Keratinocyte (primary cell): ENCODE results near the gene TMEM80. TPM values are rescaled to one million over a fixed set of nuclear protein-coding genes. Genes with fewer than 3 reads are reported as not detected.

ENCODE experiments used
- DNase-seq: peaks from one replicate; pipeline ENCODE4 v3.0.0-alpha.2; 2011; ENCODE audit warnings: low read depth, missing footprints, low spot score
- FAIRE-seq: peaks from 2 replicates; lab custom pipeline; 2011; peaks lifted over from hg19 to GRCh38; lab: Jason Lieb, UNC
- H2AFZ ChIP-seq: 2 replicates; pipeline ENCODE4 v1.6.0; 2012; ENCODE audit warnings: low read length, control low read depth, inconsistent platforms; ENCODE audit not compliant: control insufficient read depth
- H3K27ac ChIP-seq: 2 replicates; pipeline ENCODE4 v1.5.1; 2011; ENCODE audit warnings: low read length; ENCODE audit not compliant: control insufficient read depth, insufficient read depth
- H3K27me3 ChIP-seq: 3 replicates; pipeline ENCODE4 v1.6.0; 2011; ENCODE audit warnings: low read length; ENCODE audit not compliant: control insufficient read depth, insufficient read depth; ENCODE audit errors: extremely low read depth
- H3K36me3 ChIP-seq, 2 experiments: 2 replicates in 1 of 2; 3 replicates in 1 of 2; pipeline ENCODE4 v1.5.1; 2011; ENCODE audit warnings: low read length in 2 of 2, mild to moderate bottlenecking in 1 of 2; ENCODE audit not compliant: control insufficient read depth in 2 of 2, insufficient read depth in 2 of 2; ENCODE audit errors: extremely low read depth in 1 of 2
- H3K4me1 ChIP-seq: 3 replicates; pipeline ENCODE4 v1.5.1; 2011; ENCODE audit warnings: low read length; ENCODE audit not compliant: control insufficient read depth, insufficient read depth; ENCODE audit errors: extremely low read depth
- H3K4me2 ChIP-seq: 3 replicates; pipeline ENCODE4 v1.6.0; 2011; ENCODE audit warnings: low read depth, low read length; ENCODE audit not compliant: control insufficient read depth, insufficient read depth; ENCODE audit errors: extremely low read depth
- H3K4me3 ChIP-seq, 3 experiments: fragments of 200-600 bp in 1 of 3; sonication (generic) in 1 of 3; 2 replicates in 2 of 3; 3 replicates in 1 of 3; pipeline ENCODE4 v1.5.1; 2011 to 2016; ENCODE audit warnings: low read length in 3 of 3, mild to moderate bottlenecking in 3 of 3, control low read depth in 2 of 3, inconsistent platforms in 1 of 3, low read depth in 1 of 3, mixed read lengths in 1 of 3, mixed run types in 1 of 3, moderate library complexity in 1 of 3; ENCODE audit not compliant: control insufficient read depth in 2 of 3, insufficient read depth in 2 of 3; ENCODE audit errors: extremely low read depth in 1 of 3
- H3K79me2 ChIP-seq: 2 replicates; pipeline ENCODE4 v1.6.0; 2012; ENCODE audit warnings: low read length; ENCODE audit not compliant: control insufficient read depth, insufficient read depth
- H3K9ac ChIP-seq: 3 replicates; pipeline ENCODE4 v1.6.0; 2011; ENCODE audit warnings: low read length; ENCODE audit not compliant: control insufficient read depth, insufficient read depth; ENCODE audit errors: extremely low read depth
- H3K9me1 ChIP-seq: 3 replicates; pipeline ENCODE4 v1.6.0; 2011; ENCODE audit warnings: low read length; ENCODE audit not compliant: control insufficient read depth, insufficient read depth; ENCODE audit errors: extremely low read depth
- H3K9me3 ChIP-seq: 2 replicates; pipeline ENCODE4 v1.5.1; 2012; ENCODE audit warnings: low read depth, low read length; ENCODE audit not compliant: control insufficient read depth
- H4K20me1 ChIP-seq: 3 replicates; pipeline ENCODE4 v1.6.0; 2011; ENCODE audit warnings: low read length; ENCODE audit not compliant: control insufficient read depth, insufficient read depth; ENCODE audit errors: extremely low read depth
- CTCF ChIP-seq, 3 experiments: IDR thresholded peaks in 1 of 3; conservative IDR thresholded peaks in 1 of 3; optimal IDR thresholded peaks in 1 of 3; 2 replicates in 2 of 3; 3 replicates in 1 of 3; pipeline versions ENCODE3 to v1.5.1; 2011; ENCODE audit warnings: low read length in 3 of 3, mild to moderate bottlenecking in 3 of 3, moderate library complexity in 2 of 3, control low read depth in 1 of 3, inconsistent platforms in 1 of 3; ENCODE audit not compliant: insufficient read depth in 2 of 3; ENCODE audit errors: extremely low read depth in 1 of 3
- EZH2 ChIP-seq: IDR thresholded peaks from one replicate; pipeline ENCODE4 v1.6.1; 2012; ENCODE audit warnings: inconsistent platforms, mild to moderate bottlenecking, low read length, moderate library complexity
- dilution Hi-C: fragments of 300-500 bp; cut with MboI; formaldehyde crosslinking; loops from one replicate; pipeline ENCODE4 v1.7.0; 2020; ENCODE audit warnings: low sequenced_read_pairs; ENCODE audit not compliant: extremely low pct_ligation_motif_present
- polyA plus RNA-seq, 5 experiments: library from polyadenylated mRNA; depleted of rRNA in 3 of 5; stranded (reverse) in 3 of 5; stranded (forward) in 1 of 5; unstranded in 1 of 5; fragments of >200 nt; gene quantifications; 1 replicate in 1 of 5; 2 replicates in 3 of 5; 3 replicates in 1 of 5; pipeline versions ENCODE4 v1.2.1 to v1.2.3, GENCODE V29; 2011 to 2012; ENCODE audit warnings: missing spikeins in 2 of 5, low read depth in 1 of 5, low replicate concordance in 1 of 5

TMEM80 gene
- polyA plus RNA-seq, 1 donor (not counting 4 experiments of a cell fraction or from before 2014, with no cell fraction given): 29.8 TPM

DNA sequence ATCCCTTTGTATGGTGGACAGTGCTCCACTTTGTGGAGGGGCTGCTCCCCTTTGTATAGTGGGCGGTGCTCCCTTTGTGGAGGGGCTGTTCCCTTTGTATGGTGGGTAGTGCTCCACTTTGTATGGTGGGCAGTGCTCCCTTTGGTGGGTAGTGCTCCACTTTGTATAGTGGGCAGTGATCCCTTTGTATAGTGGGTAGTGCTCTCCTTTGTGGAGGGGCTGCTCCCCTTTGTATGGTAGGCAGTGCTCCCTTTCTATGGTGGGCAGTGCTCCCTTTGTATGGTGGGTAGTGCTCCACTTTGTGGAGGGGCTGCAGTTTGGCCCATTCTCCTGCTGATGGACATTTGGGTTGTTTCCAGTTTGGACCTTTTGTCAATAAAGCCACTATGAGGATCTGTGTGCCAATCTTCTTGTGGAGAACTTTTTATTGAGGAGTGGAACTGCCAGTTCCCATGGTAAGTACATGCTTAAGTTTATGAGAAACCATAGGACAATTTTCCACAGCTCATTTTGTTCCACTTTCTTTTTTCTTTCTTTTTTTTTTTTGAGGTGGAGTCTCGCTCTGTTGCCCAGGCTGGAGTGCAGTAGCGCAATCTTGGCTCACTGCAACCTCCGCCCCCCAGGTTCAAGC lies 47.1 kb downstream of the TMEM80 start:
- no peak overlapping the region for H3K4me2 ChIP-seq

DNA sequence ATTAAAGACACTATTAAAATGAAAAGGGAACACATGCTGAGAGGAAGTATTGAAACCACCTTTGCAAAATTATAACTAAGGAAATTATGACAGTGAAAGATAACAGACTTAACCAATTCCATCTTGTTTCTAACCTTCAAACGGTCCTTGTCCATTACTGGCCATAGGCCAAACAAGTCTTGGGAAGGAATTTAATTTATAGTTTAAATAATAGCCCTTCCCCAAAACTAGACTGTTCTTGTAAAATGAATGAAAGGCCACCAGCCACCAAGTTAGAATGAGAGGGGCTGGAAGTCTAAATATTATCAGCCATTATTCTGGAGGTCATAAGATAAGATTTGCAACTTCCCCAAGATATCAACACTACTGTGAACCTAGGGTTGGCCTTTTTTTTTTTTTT lies 49.8 kb downstream of the TMEM80 start:
- no peak overlapping the region for H3K4me3 ChIP-seq
- H3K4me2 ChIP-seq: no peak overlapping the region
- TF ChIP-seq CTCF (optimal IDR thresholded peaks at IDR 0.05 in 1 of 3, IDR thresholded peaks at IDR 0.05 in 1 of 3, conservative IDR thresholded peaks at IDR 0.05 in 1 of 3; ENCODE audit: extremely low read depth in 1 of 3, insufficient read depth in 2 of 3, low read length in 3 of 3) (no peak), EZH2 (no peak)
- no peak overlapping the region for H2AFZ ChIP-seq
- no peaks in the 10 kb centered on the region for H3K36me3 ChIP-seq
- peaks cover 16% of the 10 kb centered on the region for H3K4me1 ChIP-seq
- H4K20me1 ChIP-seq: no peaks in the 10 kb centered on the region
- FAIRE-seq: no peak
- no peaks in the 10 kb centered on the region for H3K9me3 ChIP-seq
- H3K9me1 ChIP-seq: no peaks in the 10 kb centered on the region
- no peak for DNase-seq
- H3K79me2 ChIP-seq: peaks cover 30% of the 10 kb centered on the region
- no peaks in the 10 kb centered on the region for H3K27me3 ChIP-seq
- dilution Hi-C loops: no loop called here
- no peak overlapping the region for H3K9ac ChIP-seq
- H3K27ac ChIP-seq: no peak overlapping the region

More for the DNA sequence above, 47.1 kb downstream of the TMEM80 start:
- peaks cover 12% of the 10 kb centered on the region for H3K4me1 ChIP-seq
- H3K27ac ChIP-seq: no peak overlapping the region
- no peaks in the 10 kb centered on the region for H3K36me3 ChIP-seq
- H3K4me3 ChIP-seq: no peak overlapping the region
- H4K20me1 ChIP-seq: no peaks in the 10 kb centered on the region
- TF ChIP-seq CTCF (optimal IDR thresholded peaks at IDR 0.05 in 1 of 3, IDR thresholded peaks at IDR 0.05 in 1 of 3, conservative IDR thresholded peaks at IDR 0.05 in 1 of 3; ENCODE audit: extremely low read depth in 1 of 3, insufficient read depth in 2 of 3, low read length in 3 of 3) (no peak), EZH2 (no peak)
- no peak overlapping the region for H2AFZ ChIP-seq
- dilution Hi-C loops: no loop called here
- no peaks in the 10 kb centered on the region for H3K27me3 ChIP-seq
- FAIRE-seq (no peak), DNase-seq (no peak)
- peaks cover 4% of the 10 kb centered on the region for H3K79me2 ChIP-seq
- H3K9me1 ChIP-seq: no peaks in the 10 kb centered on the region
- no peak overlapping the region for H3K9ac ChIP-seq
- H3K9me3 ChIP-seq: no peaks in the 10 kb centered on the region
